H1 (cell line): ENCODE measurements around the gene SLC35F1. TPM values are rescaled to one million over a fixed set of nuclear protein-coding genes. Genes with fewer than 3 reads are reported as not detected.

Source experiments
- CHD1 ChIP-seq: IDR thresholded peaks from 2 replicates; pipeline ENCODE4 v1.6.1; 2012; ENCODE audit warnings: low read depth, low read length, improper control_type of control experiment
- KDM4A ChIP-seq: IDR thresholded peaks from one replicate; pipeline ENCODE4 v1.7.1; 2012; ENCODE audit warnings: low read depth, mild to moderate bottlenecking, moderate library complexity, low read length, inconsistent platforms; ENCODE audit not compliant: severe bottlenecking
- MAFK ChIP-seq: IDR thresholded peaks from 2 replicates; pipeline ENCODE4 v1.6.1; 2012; ENCODE audit warnings: low read depth, mild to moderate bottlenecking, improper control_type of control experiment, low read length
- MAX ChIP-seq: IDR thresholded peaks from 2 replicates; pipeline ENCODE4 v1.6.1; 2012; ENCODE audit warnings: inconsistent platforms
- SAP30 ChIP-seq: fragments of 300-600 bp; sonication (generic); IDR thresholded peaks from 2 replicates; pipeline ENCODE4 v1.7.1; 2012; ENCODE audit warnings: low read length, moderate library complexity, mild to moderate bottlenecking, inconsistent platforms; ENCODE audit not compliant: insufficient read depth, insufficient replicate concordance
- SRF ChIP-seq: IDR thresholded peaks from 2 replicates; pipeline ENCODE4 v1.6.1; 2011; ENCODE audit warnings: mild to moderate bottlenecking, low read depth, low read length, moderate library complexity
- polyA plus RNA-seq, 7 experiments: library from polyadenylated mRNA; depleted of rRNA in 3 of 7; stranded (reverse) in 5 of 7; unstranded in 2 of 7; fragments of >200 nt in 5 of 7; fragments of 200-250 nt in 2 of 7; gene quantifications; 1 replicate in 5 of 7; 2 replicates in 1 of 7; 4 replicates in 1 of 7; pipeline versions ENCODE4 v1.2.1 to v1.2.3, GENCODE V29; 2011 to 2013; ENCODE audit warnings: missing spikeins in 2 of 7, mixed read lengths in 2 of 7
- total RNA-seq: library from RNA; stranded (reverse); fragmentation: NEBNext Ultra II Directional; extraction: Animal tissue kit (Norgen Biotek cat#: 25700); gene quantifications from 2 replicates; pipeline ENCODE4 v1.2.1, GENCODE V29; 2021

The SLC35F1 gene
- total and polyA plus RNA-seq, 2 of the 8 experiments (the other 6 are each of a cell fraction or from before 2014, with no cell fraction given) = 7.0 to 10.0 TPM

GRCh38 chr6:118304321-118304720, 397.3 kb downstream of the SLC35F1 start (continued):
- TF ChIP-seq MAX (no peak), KDM4A (no peak), MAFK (no peak), SRF (no peak), SAP30 (no peak), CHD1 (no peak)
